ENCODE data around the gene NFX1.
"Not testable (repeated sequence)": the region's sequence is repeated elsewhere in the genome, so short reads cannot be mapped to it uniquely, and the experiment has no call there.

NFX1 gene

GRCh38 chr9:33315371-33315770 lies 25.1 kb downstream of the NFX1 start:
- no peak for TF ChIP-seq CTCF (conservative IDR thresholded peaks at IDR 0.05; ENCODE audit: control insufficient read depth, insufficient read depth, low read depth, low read length)

GRCh38 chr9:33317136-33317535 lies 26.8 kb downstream of the NFX1 start:
- H3K4me3 ChIP-seq (ENCODE audit: control insufficient read depth, low read depth, low read length) = not testable (repeated sequence)

More at GRCh38 chr9:33315371-33315770, 25.1 kb downstream of the NFX1 start:
- DNase-seq (ENCODE audit: low read depth) = no peak
- no peak overlapping the region for H3K4me3 ChIP-seq (ENCODE audit: control insufficient read depth, low read depth, low read length)

GRCh38 chr9:33318225-33318624 lies 27.9 kb downstream of the NFX1 start:
- no peak for TF ChIP-seq CTCF (conservative IDR thresholded peaks at IDR 0.05; ENCODE audit: control insufficient read depth, insufficient read depth, low read depth, low read length)
- H3K4me3 ChIP-seq (ENCODE audit: control insufficient read depth, low read depth, low read length) = no peak overlapping the region
- DNase-seq (ENCODE audit: low read depth) = no peak

More at GRCh38 chr9:33317136-33317535, 26.8 kb downstream of the NFX1 start:
- DNase-seq (ENCODE audit: low read depth) = not testable (repeated sequence)

GRCh38 chr9:33318781-33319180 lies 28.5 kb downstream of the NFX1 start:
- no peak for TF ChIP-seq CTCF (conservative IDR thresholded peaks at IDR 0.05; ENCODE audit: control insufficient read depth, insufficient read depth, low read depth, low read length)
- DNase-seq (ENCODE audit: low read depth) = no peak
- no peak overlapping the region for H3K4me3 ChIP-seq (ENCODE audit: control insufficient read depth, low read depth, low read length)

GRCh38 chr9:33320230-33320567 lies 29.9 kb downstream of the NFX1 start:
- no peak overlapping the region for H3K4me3 ChIP-seq (ENCODE audit: control insufficient read depth, low read depth, low read length)
- DNase-seq (ENCODE audit: low read depth) = no peak
- no peak for TF ChIP-seq CTCF (conservative IDR thresholded peaks at IDR 0.05; ENCODE audit: control insufficient read depth, insufficient read depth, low read depth, low read length)

GRCh38 chr9:33320568-33321261 lies 30.4 kb downstream of the NFX1 start:
- peak; percentile 96 for DNase-seq (ENCODE audit: low read depth)
- TF ChIP-seq CTCF (conservative IDR thresholded peaks at IDR 0.05; ENCODE audit: control insufficient read depth, insufficient read depth, low read depth, low read length) = no peak
- H3K4me3 ChIP-seq (ENCODE audit: control insufficient read depth, low read depth, low read length) = no peak overlapping the region

- no peak for TF ChIP-seq CTCF (conservative IDR thresholded peaks at IDR 0.05; ENCODE audit: control insufficient read depth, insufficient read depth, low read depth, low read length)
- peak; percentile 95 for DNase-seq (ENCODE audit: low read depth)
- H3K4me3 ChIP-seq (ENCODE audit: control insufficient read depth, low read depth, low read length) = no peak overlapping the region
Observed at GRCh38 chr9:33329117-33329563, 38.8 kb downstream of the NFX1 start.
